Neural progenitor cell (in vitro differentiated cells): ENCODE measurements around the gene CAP2.

Source experiments
- EZH2 ChIP-seq: fragments of 200-600 bp; sonication (generic); IDR thresholded peaks from 2 replicates; pipeline ENCODE4 v1.6.1; 2017; ENCODE audit warnings: antibody characterized with exemption, mild to moderate bottlenecking, moderate library complexity
- EZH2phosphoT487 ChIP-seq: fragments of 200-600 bp; sonication (generic); IDR thresholded peaks from 2 replicates; pipeline ENCODE4 v1.6.1; 2017; ENCODE audit warnings: antibody characterized with exemption
- TF ChIP-seq, protein P1 (sequence below): fragments of 200-600 bp; sonication (generic); IDR thresholded peaks from 2 replicates; pipeline ENCODE4 v1.5.1; 2017; ENCODE audit warnings: antibody characterized with exemption, mild to moderate bottlenecking

DNA sequence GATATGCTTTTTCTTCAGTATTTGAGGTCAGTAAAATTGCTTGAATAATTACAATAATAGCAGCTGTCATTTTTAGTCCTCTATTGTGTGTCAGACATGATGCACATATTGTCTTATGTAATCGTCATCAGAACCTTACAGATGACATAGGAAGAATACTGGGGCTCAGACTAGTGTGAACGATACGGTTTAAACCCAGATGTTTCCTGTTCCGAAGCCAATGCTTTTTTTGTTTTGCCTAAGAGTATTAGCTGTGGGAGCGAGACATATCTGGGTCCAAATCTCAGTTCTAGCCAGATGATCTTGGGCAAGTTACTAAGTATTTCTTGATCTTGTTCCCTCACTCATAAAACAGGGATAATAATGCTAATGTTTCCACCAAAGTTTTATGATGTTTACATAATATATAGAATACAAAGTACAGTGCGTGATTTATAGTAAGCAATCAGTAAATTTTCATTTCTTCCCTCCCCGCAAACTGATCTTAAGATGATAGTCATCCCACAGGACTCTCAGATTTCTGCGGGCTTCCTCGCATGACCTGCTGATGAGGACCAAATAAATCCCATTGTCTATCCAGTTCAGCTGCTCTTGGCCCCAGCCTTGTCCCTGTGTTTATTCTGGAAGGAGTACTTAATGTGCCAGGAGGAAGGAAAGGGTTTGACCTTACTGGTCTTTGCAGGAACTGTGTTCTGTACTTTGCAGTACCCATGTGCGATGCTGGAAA, 98.2 kb downstream of the CAP2 start:
- TF ChIP-seq, protein P1, sequence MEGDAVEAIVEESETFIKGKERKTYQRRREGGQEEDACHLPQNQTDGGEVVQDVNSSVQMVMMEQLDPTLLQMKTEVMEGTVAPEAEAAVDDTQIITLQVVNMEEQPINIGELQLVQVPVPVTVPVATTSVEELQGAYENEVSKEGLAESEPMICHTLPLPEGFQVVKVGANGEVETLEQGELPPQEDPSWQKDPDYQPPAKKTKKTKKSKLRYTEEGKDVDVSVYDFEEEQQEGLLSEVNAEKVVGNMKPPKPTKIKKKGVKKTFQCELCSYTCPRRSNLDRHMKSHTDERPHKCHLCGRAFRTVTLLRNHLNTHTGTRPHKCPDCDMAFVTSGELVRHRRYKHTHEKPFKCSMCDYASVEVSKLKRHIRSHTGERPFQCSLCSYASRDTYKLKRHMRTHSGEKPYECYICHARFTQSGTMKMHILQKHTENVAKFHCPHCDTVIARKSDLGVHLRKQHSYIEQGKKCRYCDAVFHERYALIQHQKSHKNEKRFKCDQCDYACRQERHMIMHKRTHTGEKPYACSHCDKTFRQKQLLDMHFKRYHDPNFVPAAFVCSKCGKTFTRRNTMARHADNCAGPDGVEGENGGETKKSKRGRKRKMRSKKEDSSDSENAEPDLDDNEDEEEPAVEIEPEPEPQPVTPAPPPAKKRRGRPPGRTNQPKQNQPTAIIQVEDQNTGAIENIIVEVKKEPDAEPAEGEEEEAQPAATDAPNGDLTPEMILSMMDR: no peak
- no peak for TF ChIP-seq EZH2
- no peak for TF ChIP-seq EZH2phosphoT487
